IPS-20b (cell line): ENCODE measurements around the gene SCYL1.

Experiments
- H3K27ac ChIP-seq: one replicate; pipeline ENCODE4 v1.5.1; 2013; ENCODE audit warnings: low read length
- H3K27me3 ChIP-seq: 2 replicates; pipeline ENCODE4 v1.6.1; 2013; ENCODE audit warnings: mild to moderate bottlenecking, low read length, inconsistent platforms; ENCODE audit not compliant: insufficient read depth
- H3K36me3 ChIP-seq: 2 replicates; pipeline ENCODE4 v1.6.1; 2013; ENCODE audit warnings: low read depth, mild to moderate bottlenecking, inconsistent platforms, low read length, moderate library complexity; ENCODE audit not compliant: insufficient read depth
- H3K4me1 ChIP-seq: 2 replicates; pipeline ENCODE4 v1.6.1; 2013; ENCODE audit warnings: mild to moderate bottlenecking, control low read depth, inconsistent platforms, low read length, moderate library complexity; ENCODE audit not compliant: insufficient read depth
- H3K4me3 ChIP-seq: 2 replicates; pipeline ENCODE4 v1.5.1; 2013; ENCODE audit warnings: mild to moderate bottlenecking, low read length, inconsistent platforms
- H3K9ac ChIP-seq: 2 replicates; pipeline ENCODE4 v1.6.1; 2013; ENCODE audit warnings: low read depth, mild to moderate bottlenecking, inconsistent platforms, low read length, moderate library complexity
- H3K9me3 ChIP-seq: 2 replicates; pipeline ENCODE4 v1.6.1; 2013; ENCODE audit warnings: mild to moderate bottlenecking, low read depth, low read length, inconsistent platforms; ENCODE audit not compliant: insufficient read depth

SCYL1 gene

GRCh38 chr11:65580756-65581155, 55.9 kb downstream of the SCYL1 start:
- Histone ChIP-seq H3K9me3 (no peaks in the 10 kb centered on the region), H3K27ac (no peak overlapping the region), H3K9ac (no peak overlapping the region), H3K4me3 (no peak overlapping the region), H3K36me3 (no peaks in the 10 kb centered on the region), H3K27me3 (peaks cover 65% of the 10 kb centered on the region), H3K4me1 (no peaks in the 10 kb centered on the region)

DNA sequence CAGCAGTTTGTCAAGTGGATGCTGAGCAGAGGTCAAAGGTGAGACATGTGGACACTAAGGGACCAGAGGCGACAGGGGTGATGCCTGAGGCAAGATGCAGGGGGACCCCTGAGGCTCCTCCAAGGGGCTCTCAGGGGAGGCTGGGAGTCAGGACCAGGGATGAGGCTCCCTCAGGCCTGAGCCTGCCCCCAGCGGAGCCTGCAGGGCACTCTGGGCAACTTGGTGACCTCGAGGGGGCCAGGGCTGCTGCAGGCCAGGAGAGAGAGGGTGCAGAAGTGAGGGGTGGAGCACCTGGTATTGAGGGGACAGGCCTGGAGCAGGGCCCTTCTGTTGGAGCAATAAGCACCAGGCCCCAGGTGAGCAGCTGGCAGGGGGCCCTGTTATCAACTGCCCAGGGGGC, 57.0 kb downstream of the SCYL1 start:
- Histone ChIP-seq H3K9me3 (no peaks in the 10 kb centered on the region), H3K4me3 (no peak overlapping the region), H3K36me3 (no peaks in the 10 kb centered on the region), H3K27ac (no peak overlapping the region), H3K4me1 (no peaks in the 10 kb centered on the region), H3K9ac (no peak overlapping the region), H3K27me3 (peaks cover 63% of the 10 kb centered on the region)

DNA sequence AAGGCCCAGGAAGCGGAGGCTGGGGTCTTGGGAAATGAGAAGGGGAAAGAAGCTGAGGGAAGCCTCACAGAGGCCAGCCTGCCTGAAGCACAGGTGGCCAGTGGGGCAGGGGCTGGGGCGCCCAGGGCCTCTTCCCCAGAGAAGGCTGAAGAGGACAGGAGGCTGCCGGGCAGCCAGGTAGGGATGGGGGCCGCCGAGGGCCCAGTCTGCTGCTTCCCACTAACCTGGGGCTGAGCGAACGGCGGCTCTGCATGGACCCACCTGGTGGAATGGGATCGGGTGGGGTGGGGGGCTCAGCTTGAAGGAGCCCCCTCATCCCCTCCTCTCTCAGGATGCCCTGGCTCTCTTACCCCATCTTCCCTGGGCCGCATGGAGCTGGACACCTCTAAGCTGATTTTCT, 58.7 kb downstream of the SCYL1 start:
- Histone ChIP-seq H3K27ac (no peak overlapping the region), H3K4me3 (no peak overlapping the region), H3K27me3 (peaks cover 47% of the 10 kb centered on the region), H3K9me3 (no peaks in the 10 kb centered on the region), H3K9ac (no peak overlapping the region), H3K4me1 (no peaks in the 10 kb centered on the region), H3K36me3 (no peaks in the 10 kb centered on the region)

DNA sequence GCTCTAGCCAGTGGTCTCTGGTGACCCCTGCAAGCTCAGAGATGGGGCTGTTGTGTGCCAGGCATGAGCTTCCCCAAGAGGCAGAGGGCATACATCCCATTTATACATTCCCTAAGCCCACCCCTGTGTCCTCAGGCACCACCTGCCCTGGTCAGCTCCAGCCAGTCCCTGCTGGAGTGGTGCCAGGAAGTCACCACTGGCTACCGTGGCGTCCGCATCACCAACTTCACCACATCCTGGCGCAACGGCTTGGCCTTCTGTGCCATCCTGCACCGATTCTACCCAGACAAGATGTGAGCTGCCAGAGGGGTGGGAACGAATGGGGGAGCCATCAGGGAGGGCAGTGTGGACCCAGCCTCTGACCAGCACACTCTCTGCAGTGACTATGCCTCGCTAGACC, 59.2 kb downstream of the SCYL1 start:
- Histone ChIP-seq H3K36me3 (no peaks in the 10 kb centered on the region), H3K27ac (no peak overlapping the region)

DNA sequence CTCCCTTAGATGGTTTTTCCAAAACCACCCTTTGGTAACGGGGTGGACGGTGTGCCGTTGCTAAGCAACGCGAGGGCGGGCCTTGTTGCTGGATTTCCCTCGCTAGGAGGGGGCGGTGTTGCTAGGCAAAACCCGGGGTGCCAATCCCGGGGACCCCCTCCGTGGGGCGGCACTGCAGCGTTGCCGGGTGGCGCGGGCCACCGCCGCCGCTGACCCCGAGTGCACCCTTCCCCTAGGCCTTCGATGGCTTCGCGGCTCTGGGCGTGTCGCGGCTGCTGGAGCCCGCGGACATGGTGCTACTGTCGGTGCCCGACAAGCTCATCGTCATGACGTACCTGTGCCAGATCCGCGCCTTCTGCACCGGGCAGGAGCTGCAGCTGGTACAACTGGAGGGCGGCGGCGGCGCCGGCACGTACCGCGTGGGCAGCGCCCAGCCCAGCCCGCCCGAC, 59.9 kb downstream of the SCYL1 start:
- Histone ChIP-seq H3K4me3 (no peak overlapping the region), H3K9ac (no peak overlapping the region), H3K9me3 (no peaks in the 10 kb centered on the region), H3K27ac (no peak overlapping the region), H3K36me3 (no peaks in the 10 kb centered on the region), H3K4me1 (no peaks in the 10 kb centered on the region), H3K27me3 (peaks cover 46% of the 10 kb centered on the region)

More for the DNA sequence above, 59.2 kb downstream of the SCYL1 start:
- Histone ChIP-seq H3K4me3 (no peak overlapping the region), H3K27me3 (peaks cover 45% of the 10 kb centered on the region), H3K9me3 (no peaks in the 10 kb centered on the region), H3K9ac (no peak overlapping the region), H3K4me1 (no peaks in the 10 kb centered on the region)

DNA sequence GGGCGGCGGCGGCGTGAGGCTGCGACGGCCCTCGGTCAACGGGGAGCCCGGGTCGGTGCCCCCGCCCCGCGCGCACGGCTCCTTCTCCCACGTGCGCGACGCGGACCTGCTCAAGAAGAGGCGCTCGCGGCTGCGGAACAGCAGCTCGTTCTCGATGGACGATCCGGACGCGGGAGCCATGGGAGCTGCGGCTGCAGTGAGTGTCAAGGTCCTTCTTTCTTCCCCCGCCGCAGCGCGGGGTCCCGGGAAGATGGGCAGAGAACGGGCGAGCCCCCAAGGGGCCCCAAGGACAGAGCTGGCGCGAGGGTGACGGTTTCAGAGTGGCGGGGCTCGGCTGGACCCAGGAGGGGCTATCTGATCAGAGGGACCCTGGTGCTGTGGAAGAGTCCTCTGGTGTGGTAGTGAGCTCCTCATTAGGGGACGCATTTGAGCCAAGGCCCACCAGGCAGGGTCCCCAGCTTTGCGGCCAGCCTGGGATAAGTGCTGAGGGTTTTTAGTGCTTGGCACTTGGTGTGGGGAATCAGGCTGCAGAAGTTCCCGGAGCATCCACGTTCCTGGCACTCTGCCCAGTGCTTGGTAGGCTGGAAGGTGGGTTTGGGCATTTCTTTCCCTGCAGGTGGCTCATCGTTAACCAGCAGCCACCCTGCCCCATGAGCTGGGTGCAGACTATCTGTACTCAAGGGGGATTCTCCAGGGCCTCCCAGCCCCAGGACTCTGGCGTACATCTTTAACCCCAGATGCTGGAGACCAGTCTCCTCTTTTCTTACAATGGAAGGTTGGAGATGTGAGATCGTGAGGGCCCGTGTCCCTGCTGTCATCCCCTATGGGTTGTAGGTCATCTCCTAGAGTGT, 60.7 kb downstream of the SCYL1 start:
- Histone ChIP-seq H3K9me3 (no peaks in the 10 kb centered on the region), H3K27ac (no peak overlapping the region), H3K36me3 (no peaks in the 10 kb centered on the region), H3K4me3 (no peak overlapping the region), H3K4me1 (no peaks in the 10 kb centered on the region), H3K27me3 (peaks cover 55% of the 10 kb centered on the region), H3K9ac (no peak overlapping the region)

DNA sequence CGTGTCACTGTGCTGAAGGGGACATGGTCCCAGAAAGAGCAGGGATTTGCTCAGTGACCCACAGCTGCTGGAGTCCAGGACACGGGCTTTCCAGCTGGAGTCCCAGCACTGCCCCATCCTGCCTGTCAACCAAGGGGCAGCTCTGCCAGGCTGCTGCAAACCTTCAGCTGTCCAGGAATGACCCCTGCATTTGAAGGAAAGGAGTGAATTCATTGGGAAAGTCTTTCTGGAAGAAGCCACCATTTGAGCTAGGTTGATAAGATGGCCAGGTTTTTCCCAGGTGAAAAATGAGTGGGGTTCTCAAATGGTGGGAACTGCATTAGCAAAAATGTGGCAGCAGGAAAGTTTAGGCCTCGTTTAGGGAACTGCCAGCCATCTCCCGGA, 61.4 kb downstream of the SCYL1 start:
- Histone ChIP-seq H3K27ac (no peak overlapping the region), H3K4me1 (no peaks in the 10 kb centered on the region), H3K27me3 (peaks cover 61% of the 10 kb centered on the region), H3K36me3 (no peaks in the 10 kb centered on the region), H3K4me3 (no peak overlapping the region), H3K9ac (no peak overlapping the region), H3K9me3 (no peaks in the 10 kb centered on the region)

DNA sequence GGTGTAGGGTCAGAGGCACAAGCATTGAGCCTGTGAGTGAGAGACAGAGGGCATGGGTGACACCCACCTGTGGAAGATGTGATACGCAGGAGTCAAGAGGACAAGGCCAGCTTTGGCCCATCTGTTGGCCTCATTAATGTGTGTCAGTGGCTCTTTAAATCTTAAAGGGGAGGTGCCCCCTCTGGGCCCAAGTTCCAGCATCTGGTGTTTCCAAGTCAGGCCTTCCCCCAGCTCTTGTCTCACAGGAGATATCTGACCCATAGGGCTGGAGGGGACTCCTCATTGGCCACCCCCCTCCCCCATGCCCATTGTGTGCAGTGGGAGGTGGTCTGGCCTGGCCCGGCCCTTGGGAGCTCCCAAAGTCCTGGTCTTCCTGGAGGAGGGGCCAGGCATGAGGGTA, 61.8 kb downstream of the SCYL1 start:
- no peaks in the 10 kb centered on the region for H3K36me3 ChIP-seq
- no peak overlapping the region for H3K4me3 ChIP-seq
- H3K27ac ChIP-seq, result no peak overlapping the region
- H3K27me3 ChIP-seq, result peaks cover 65% of the 10 kb centered on the region
- no peaks in the 10 kb centered on the region for H3K9me3 ChIP-seq
- H3K4me1 ChIP-seq, result no peaks in the 10 kb centered on the region
- H3K9ac ChIP-seq, result no peak overlapping the region
